HCT116 (cell line): Measurements from ENCODE around the gene UBE2F. TPM values are rescaled to one million over a fixed set of nuclear protein-coding genes. Genes with fewer than 3 reads are reported as not detected.

Experiments used
- ATAC-seq: fragments of 200-7000 bp; cut with Tn5 transposase; 2 replicates; pipeline ENCODE4 v1.9.1; 2020; ENCODE audit warnings: mild to moderate bottlenecking, moderate library complexity
- BruUV-seq: library from RNA; stranded (reverse); fragments of 400-500 nt; replicated peaks from 2 replicates; lab custom pipeline; 2021; lab: Mats Ljungman, UMichigan
- CTCF ChIA-PET: fragments of 300-600 bp; sonication (Branson Sonifier 250); formaldehyde crosslinking; loops from one replicate; lab custom pipeline; 2021; ENCODE audit warnings: antibody characterized with exemption; lab: Charles Lee
- POLR2A ChIA-PET: fragments of 300-600, 350-600 bp; sonication (Branson Sonifier 250); formaldehyde crosslinking; loops from one replicate; lab custom pipeline; 2021; ENCODE audit warnings: antibody characterized with exemption; lab: Charles Lee
- RAD21 ChIA-PET, 2 experiments: fragments of 300-600 bp; sonication (Branson Sonifier 250); formaldehyde crosslinking; loops; one replicate each; lab custom pipeline; 2023; ENCODE audit warnings: low total read pairs in 2 of 2; ENCODE audit not compliant: uncharacterized antibody in 2 of 2, unreplicated experiment in 2 of 2, low non-redundant PET in 1 of 2; lab: Charles Lee
- DNase-seq: peaks from one replicate; pipeline ENCODE4 v3.0.0-alpha.2; 2010; ENCODE audit warnings: low read depth, low spot score
- H2AFZ ChIP-seq: fragments of 200-600 bp; shearing (Covaris generic), sonication (generic); 2 replicates; pipeline ENCODE4 v1.6.1; 2017; ENCODE audit warnings: low read depth, mixed run types, mixed read lengths, antibody characterized with exemption, low read length; ENCODE audit not compliant: poor library complexity, severe bottlenecking
- H3K27ac ChIP-seq: 2 replicates; pipeline ENCODE4 v1.5.1; 2012; ENCODE audit warnings: low read depth, low read length
- H3K27me3 ChIP-seq: fragments of 200-600 bp; sonication (generic); 2 replicates; pipeline ENCODE4 v1.6.1; 2016; ENCODE audit warnings: mixed run types, low read length, mixed read lengths; ENCODE audit not compliant: insufficient read depth
- H3K36me3 ChIP-seq, 2 experiments: fragments of 200-500 bp in 1 of 2; fragments of 200-600 bp in 1 of 2; sonication (Bioruptor generic) in 1 of 2; sonication (generic) in 1 of 2; 2 replicates each; pipeline versions ENCODE4 v1.5.1 to v1.6.1; 2014 to 2016; ENCODE audit warnings: low read length in 2 of 2, inconsistent platforms in 1 of 2, mixed read lengths in 1 of 2, mixed run types in 1 of 2; ENCODE audit not compliant: insufficient read depth in 2 of 2, control insufficient read depth in 1 of 2
- H3K4me1 ChIP-seq, 2 experiments: fragments of 200-600 bp in 1 of 2; sonication (generic) in 1 of 2; 2 replicates each; pipeline versions ENCODE4 v1.5.1 to v1.6.1; 2012 to 2017; ENCODE audit warnings: low read length in 2 of 2, inconsistent platforms in 1 of 2, mild to moderate bottlenecking in 1 of 2, mixed read lengths in 1 of 2, mixed run types in 1 of 2, moderate library complexity in 1 of 2; ENCODE audit not compliant: insufficient read depth in 2 of 2, control insufficient read depth in 1 of 2
- H3K4me2 ChIP-seq: fragments of 200-600 bp; sonication (generic); 2 replicates; pipeline ENCODE4 v1.6.1; 2017; ENCODE audit warnings: mixed run types, low read length, mixed read lengths
- H3K4me3 ChIP-seq, 2 experiments: fragments of 200-600 bp in 1 of 2; sonication (generic) in 1 of 2; replicated peaks in 1 of 2; 2 replicates each; pipeline ENCODE4 v1.5.1; 2011 to 2016; ENCODE audit warnings: low read length in 2 of 2, control low read depth in 1 of 2, low read depth in 1 of 2, mild to moderate bottlenecking in 1 of 2, mixed read lengths in 1 of 2, mixed run types in 1 of 2
- H3K79me2 ChIP-seq: fragments of 200-600 bp; sonication (generic); 2 replicates; pipeline ENCODE4 v1.6.1; 2017; ENCODE audit warnings: mild to moderate bottlenecking, mixed run types, low read length, moderate library complexity, mixed read lengths; ENCODE audit not compliant: insufficient read depth
- H3K9ac ChIP-seq: fragments of 200-600 bp; sonication (generic); 2 replicates; pipeline ENCODE4 v1.6.1; 2016; ENCODE audit warnings: low read length, mixed read lengths
- H3K9me2 ChIP-seq: fragments of 200-600 bp; sonication (generic), shearing (Covaris generic); 2 replicates; pipeline ENCODE4 v1.6.1; 2017; ENCODE audit warnings: mixed run types, mild to moderate bottlenecking, moderate library complexity; ENCODE audit not compliant: insufficient read depth
- H3K9me3 ChIP-seq, 2 experiments: fragments of 200-500 bp in 1 of 2; fragments of 200-600 bp in 1 of 2; sonication (Bioruptor generic) in 1 of 2; sonication (generic) in 1 of 2; 2 replicates each; pipeline ENCODE4 v1.6.1; 2014 to 2017; ENCODE audit warnings: low read length in 2 of 2, mixed read lengths in 2 of 2, inconsistent platforms in 1 of 2, low read depth in 1 of 2, mild to moderate bottlenecking in 1 of 2, mixed run types in 1 of 2, moderate library complexity in 1 of 2; ENCODE audit not compliant: control insufficient read depth in 1 of 2, insufficient read depth in 1 of 2
- H4K20me1 ChIP-seq: fragments of 200-600 bp; sonication (generic), shearing (Covaris generic); 2 replicates; pipeline ENCODE4 v1.6.1; 2017; ENCODE audit warnings: mixed run types, mild to moderate bottlenecking, moderate library complexity; ENCODE audit not compliant: insufficient read depth
- CEBPB ChIP-seq: IDR thresholded peaks from 2 replicates; pipeline ENCODE4 v1.6.1; 2012; ENCODE audit warnings: low read depth
- FOSL1 ChIP-seq: IDR thresholded peaks from 2 replicates; pipeline ENCODE4 v1.6.1; 2012; ENCODE audit warnings: low read depth
- POLR2A ChIP-seq: IDR thresholded peaks from 2 replicates; pipeline ENCODE4 v1.7.0; 2011; ENCODE audit warnings: borderline replicate concordance; ENCODE audit not compliant: insufficient read depth, insufficient read length; ENCODE audit errors: extremely low read depth
- RAD21 ChIP-seq: IDR thresholded peaks from 2 replicates; pipeline ENCODE4 v1.6.1; 2012; ENCODE audit warnings: low read depth, mild to moderate bottlenecking
- SP1 ChIP-seq: IDR thresholded peaks from 2 replicates; pipeline ENCODE4 v1.6.1; 2012; ENCODE audit warnings: low read depth
- TCF7L2 ChIP-seq: IDR thresholded peaks from 2 replicates; pipeline ENCODE4 v1.7.0; 2011; ENCODE audit warnings: borderline replicate concordance, inconsistent platforms; ENCODE audit not compliant: insufficient read depth, insufficient read length; ENCODE audit errors: extremely low read depth
- YY1 ChIP-seq: IDR thresholded peaks from 2 replicates; pipeline ENCODE4 v1.6.1; 2011; ENCODE audit warnings: low read length, low read depth, moderate library complexity, mild to moderate bottlenecking; ENCODE audit not compliant: insufficient replicate concordance; ENCODE audit errors: extremely low read depth
- ZFX ChIP-seq: fragments of 450-650 bp; IDR thresholded peaks from 2 replicates; pipeline ENCODE4 v1.6.1; 2017
- ZNF274 ChIP-seq: fragments of 200-500 bp; sonication (Bioruptor generic); IDR thresholded peaks from 2 replicates; pipeline ENCODE4 v1.6.1; 2014; ENCODE audit warnings: mild to moderate bottlenecking, low read depth, low read length, inconsistent platforms
- intact Hi-C: fragments of 100-400 bp; cut with micrococcal nuclease; formaldehyde crosslinking; loops from 2 replicates; pipeline ENCODE4 v1.10.0; 2022
- total RNA-seq: library from RNA; stranded (reverse); gene quantifications from one replicate; pipeline ENCODE4 v1.2.1, GENCODE V29; 2021; ENCODE audit not compliant: unreplicated experiment
- TF ChIP-seq, protein P1 (sequence below): IDR thresholded peaks from 2 replicates; pipeline ENCODE4 v1.6.1; 2012
- TF ChIP-seq, protein P2 (sequence below), 3 experiments: fragments of 200-600 bp in 1 of 3; sonication (generic) in 1 of 3; IDR thresholded peaks in 2 of 3; conservative IDR thresholded peaks in 1 of 3; 2 replicates each; pipeline ENCODE4 v1.5.1; 2012 to 2017; ENCODE audit warnings: low read depth in 2 of 3, low read length in 2 of 3, antibody characterized with exemption in 1 of 3, borderline replicate concordance in 1 of 3, control low read depth in 1 of 3, mild to moderate bottlenecking in 1 of 3, mixed read lengths in 1 of 3, mixed run types in 1 of 3, moderate library complexity in 1 of 3; ENCODE audit not compliant: insufficient read depth in 1 of 3
- TF ChIP-seq, protein P3 (sequence below): IDR thresholded peaks from 2 replicates; pipeline ENCODE4 v1.6.1; 2012; ENCODE audit warnings: low read depth

The UBE2F gene
- total RNA-seq, 1 experiment from 2014 or later: 32.8 TPM

DNA sequence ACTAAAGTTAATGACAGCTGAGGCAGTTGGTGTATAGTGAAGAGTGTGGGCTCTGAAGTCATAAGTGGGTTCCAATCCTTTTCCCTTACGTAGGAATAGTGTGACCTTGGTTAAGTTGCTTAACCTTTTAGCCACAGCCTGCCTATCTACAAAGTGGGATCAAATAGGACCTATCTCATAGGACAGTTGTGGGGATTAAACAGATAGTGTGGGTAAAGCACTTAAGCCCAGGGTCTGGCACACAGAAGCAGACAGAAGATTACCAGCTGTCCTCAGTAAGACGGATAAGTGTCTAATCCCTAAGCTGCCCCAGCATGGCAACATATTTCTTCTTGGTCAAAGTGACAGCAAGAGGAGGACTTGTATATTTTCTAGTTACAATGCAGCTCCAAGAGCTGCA, 28.2 kb downstream of the UBE2F start:
- TF ChIP-seq, protein P1, sequence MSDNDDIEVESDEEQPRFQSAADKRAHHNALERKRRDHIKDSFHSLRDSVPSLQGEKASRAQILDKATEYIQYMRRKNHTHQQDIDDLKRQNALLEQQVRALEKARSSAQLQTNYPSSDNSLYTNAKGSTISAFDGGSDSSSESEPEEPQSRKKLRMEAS: no peak
- TF ChIP-seq, protein P2, sequence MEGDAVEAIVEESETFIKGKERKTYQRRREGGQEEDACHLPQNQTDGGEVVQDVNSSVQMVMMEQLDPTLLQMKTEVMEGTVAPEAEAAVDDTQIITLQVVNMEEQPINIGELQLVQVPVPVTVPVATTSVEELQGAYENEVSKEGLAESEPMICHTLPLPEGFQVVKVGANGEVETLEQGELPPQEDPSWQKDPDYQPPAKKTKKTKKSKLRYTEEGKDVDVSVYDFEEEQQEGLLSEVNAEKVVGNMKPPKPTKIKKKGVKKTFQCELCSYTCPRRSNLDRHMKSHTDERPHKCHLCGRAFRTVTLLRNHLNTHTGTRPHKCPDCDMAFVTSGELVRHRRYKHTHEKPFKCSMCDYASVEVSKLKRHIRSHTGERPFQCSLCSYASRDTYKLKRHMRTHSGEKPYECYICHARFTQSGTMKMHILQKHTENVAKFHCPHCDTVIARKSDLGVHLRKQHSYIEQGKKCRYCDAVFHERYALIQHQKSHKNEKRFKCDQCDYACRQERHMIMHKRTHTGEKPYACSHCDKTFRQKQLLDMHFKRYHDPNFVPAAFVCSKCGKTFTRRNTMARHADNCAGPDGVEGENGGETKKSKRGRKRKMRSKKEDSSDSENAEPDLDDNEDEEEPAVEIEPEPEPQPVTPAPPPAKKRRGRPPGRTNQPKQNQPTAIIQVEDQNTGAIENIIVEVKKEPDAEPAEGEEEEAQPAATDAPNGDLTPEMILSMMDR (IDR thresholded peaks at IDR 0.05 in 2 of 3, conservative IDR thresholded peaks at IDR 0.05 in 1 of 3; ENCODE audit: borderline replicate concordance in 1 of 3, insufficient read depth in 1 of 3, low read depth in 2 of 3, low read length in 2 of 3): no peak
- TF ChIP-seq ZNF274 (no peak), RAD21 (no peak), TCF7L2 (no peak), ZFX (no peak), SP1 (no peak), YY1 (no peak), POLR2A (no peak), CEBPB (no peak), FOSL1 (no peak)
- TF ChIP-seq, protein P3, sequence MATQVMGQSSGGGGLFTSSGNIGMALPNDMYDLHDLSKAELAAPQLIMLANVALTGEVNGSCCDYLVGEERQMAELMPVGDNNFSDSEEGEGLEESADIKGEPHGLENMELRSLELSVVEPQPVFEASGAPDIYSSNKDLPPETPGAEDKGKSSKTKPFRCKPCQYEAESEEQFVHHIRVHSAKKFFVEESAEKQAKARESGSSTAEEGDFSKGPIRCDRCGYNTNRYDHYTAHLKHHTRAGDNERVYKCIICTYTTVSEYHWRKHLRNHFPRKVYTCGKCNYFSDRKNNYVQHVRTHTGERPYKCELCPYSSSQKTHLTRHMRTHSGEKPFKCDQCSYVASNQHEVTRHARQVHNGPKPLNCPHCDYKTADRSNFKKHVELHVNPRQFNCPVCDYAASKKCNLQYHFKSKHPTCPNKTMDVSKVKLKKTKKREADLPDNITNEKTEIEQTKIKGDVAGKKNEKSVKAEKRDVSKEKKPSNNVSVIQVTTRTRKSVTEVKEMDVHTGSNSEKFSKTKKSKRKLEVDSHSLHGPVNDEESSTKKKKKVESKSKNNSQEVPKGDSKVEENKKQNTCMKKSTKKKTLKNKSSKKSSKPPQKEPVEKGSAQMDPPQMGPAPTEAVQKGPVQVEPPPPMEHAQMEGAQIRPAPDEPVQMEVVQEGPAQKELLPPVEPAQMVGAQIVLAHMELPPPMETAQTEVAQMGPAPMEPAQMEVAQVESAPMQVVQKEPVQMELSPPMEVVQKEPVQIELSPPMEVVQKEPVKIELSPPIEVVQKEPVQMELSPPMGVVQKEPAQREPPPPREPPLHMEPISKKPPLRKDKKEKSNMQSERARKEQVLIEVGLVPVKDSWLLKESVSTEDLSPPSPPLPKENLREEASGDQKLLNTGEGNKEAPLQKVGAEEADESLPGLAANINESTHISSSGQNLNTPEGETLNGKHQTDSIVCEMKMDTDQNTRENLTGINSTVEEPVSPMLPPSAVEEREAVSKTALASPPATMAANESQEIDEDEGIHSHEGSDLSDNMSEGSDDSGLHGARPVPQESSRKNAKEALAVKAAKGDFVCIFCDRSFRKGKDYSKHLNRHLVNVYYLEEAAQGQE: no peak
- H3K36me3 ChIP-seq: peaks cover 0 to 7% of the 10 kb centered on the region in 2 experiments; a peak in 1 of 4 replicates
- no peak overlapping the region for H3K9ac ChIP-seq
- no peak overlapping the region for H3K4me2 ChIP-seq
- ChIA-PET CTCF (no interaction called here), POLR2A (no interaction called here), RAD21 (no interaction called here)
- no peak for DNase-seq
- no peaks in the 10 kb centered on the region for H3K9me2 ChIP-seq
- peaks cover 1% of the 10 kb centered on the region; the same call in 1 of the 2 replicates for H4K20me1 ChIP-seq
- no peaks in the 10 kb centered on the region for H3K79me2 ChIP-seq
- ATAC-seq: no peak
- no peak overlapping the region for H3K4me3 ChIP-seq
- H3K9me3 ChIP-seq: no peaks in the 10 kb centered on the region
- H2AFZ ChIP-seq: no peak overlapping the region
- no peak overlapping the region for H3K27ac ChIP-seq
- BruUV-seq: no TSS peak
- no peaks in the 10 kb centered on the region for H3K27me3 ChIP-seq
- intact Hi-C loops: no loop called here
- no peaks in the 10 kb centered on the region for H3K4me1 ChIP-seq
